ENCODE results near the gene EIF3B.
"Not testable (repeated sequence)": the region's sequence is repeated elsewhere in the genome, so short reads cannot be mapped to it uniquely, and the experiment has no call there.

The EIF3B gene

DNA sequence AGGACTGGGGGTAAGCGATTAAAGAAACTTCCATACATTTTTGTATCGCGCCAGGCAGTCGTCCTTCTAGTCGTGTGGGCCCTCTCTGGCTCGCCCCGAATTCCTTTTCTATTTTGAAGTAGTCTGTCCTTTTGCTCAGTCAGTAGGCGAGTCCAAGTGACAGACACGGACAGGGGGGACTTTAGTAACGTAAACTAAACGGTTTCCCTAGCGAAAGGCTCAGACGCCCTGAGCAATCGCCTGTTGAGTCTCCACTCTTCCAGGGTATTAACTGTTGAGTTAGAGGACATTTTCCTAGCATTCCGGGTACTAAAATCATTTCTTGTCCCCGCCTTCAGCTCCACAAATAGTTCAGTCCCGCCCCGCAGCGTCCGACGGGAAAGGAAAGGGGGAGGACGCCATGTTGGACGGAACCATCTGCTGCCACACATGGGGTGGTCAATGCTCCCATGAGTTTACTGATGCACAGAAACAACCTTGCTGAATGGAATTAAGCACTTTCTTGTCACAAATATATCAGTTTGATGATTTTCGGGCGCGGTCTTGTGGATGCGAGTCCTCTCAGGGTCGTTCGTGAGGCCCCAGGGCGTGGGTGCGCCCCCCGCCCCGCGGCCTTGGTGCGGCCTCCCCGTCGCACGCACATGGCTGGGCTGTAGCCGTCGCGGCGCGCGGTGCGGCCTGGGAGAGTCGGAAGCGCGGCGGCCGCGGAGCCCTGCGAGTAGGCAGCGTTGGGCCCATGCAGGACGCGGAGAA is at the start of gene EIF3B:
EIF3B (plus strand) TSS at position 642 of the 753 bp plus-strand sequence; CDS start at position 737, 95 bp downstream.
- DNase-seq = peak; percentile 90 to 94

- not testable (repeated sequence) for DNase-seq
Observed at GRCh38 chr7:2305258-2305657, 49.4 kb upstream of the EIF3B start.

- no peak for DNase-seq
Observed at GRCh38 chr7:2306688-2307087, 47.9 kb upstream of the EIF3B start.

GRCh38 chr7:2307690-2308107 is 46.9 kb upstream of the EIF3B start:
- DNase-seq = no peak

GRCh38 chr7:2309889-2310331 is 44.7 kb upstream of the EIF3B start:
- no peak for DNase-seq

DNA sequence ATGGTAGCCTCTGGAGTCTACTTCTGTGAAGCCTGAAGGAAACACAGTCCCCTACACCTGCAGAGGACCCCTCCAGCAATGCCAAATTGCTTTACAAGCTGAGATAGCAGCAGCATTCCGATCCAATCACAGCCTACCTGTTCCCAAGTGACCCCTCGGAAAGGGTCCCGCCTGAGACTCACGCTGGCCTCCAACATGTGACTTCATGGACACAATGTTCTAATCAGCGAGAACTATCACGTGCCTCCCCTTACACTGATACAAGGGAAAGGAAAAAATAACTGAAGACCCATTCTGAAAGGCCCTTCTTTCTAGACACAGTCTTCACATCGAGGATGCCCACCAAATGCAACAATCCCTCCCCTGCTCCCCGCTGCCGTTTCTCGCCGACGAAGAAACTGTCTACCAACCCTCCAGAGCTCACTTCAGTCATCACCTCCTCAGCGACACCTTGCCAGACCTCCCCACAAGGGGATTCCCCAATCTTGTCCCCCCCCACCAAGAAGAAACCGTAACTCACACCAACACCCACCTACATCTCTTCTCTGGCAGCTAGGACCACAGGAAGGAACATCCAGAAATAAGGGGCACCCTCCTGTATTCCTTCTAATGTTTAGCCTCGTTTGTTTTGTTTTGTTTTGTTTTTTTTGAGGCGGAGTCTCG is 42.2 kb upstream of the EIF3B start:
- no peak for DNase-seq

GRCh38 chr7:2313450-2314208 is 41.0 kb upstream of the EIF3B start:
- DNase-seq = no peak

DNA sequence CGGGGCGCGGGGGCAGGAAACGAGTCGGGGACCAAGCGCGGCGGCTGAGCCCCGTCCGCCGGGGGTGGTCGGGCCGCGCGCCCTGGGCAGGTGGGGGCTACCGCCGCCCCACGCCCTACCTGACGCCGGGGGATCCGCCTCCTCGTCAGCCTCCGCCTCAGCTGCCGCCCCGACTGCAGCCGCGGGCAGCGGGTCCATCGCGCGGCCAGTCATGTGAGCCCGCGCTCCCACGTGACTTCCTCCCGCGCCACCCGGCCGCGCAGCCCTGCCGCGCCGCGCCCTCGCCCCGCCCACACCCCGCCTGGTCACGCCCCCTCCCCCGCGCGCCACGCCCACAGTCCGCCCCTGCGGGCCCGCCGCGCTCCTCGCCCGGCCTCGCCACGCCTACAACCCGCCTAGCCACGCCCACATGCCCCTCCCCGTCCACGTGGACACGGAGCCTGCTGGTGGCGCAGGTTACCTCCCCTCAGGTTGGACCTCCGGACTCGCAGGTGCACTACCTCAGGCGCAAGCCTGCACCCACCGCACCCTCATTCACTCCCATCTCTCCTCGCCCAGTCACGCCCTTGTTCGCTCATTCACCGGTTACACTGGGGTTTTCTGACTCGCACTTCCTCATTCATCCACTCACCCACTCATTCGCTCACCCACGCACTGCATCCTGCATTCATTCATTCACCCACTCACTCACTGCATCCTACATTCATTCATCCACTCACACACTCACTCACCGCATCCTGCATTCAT is 40.2 kb upstream of the EIF3B start, which contains the start of gene SNX8:
SNX8 (minus strand) TSS at position 233 of the 747 bp plus-strand sequence; CDS start at position 213, 20 bp downstream.
- DNase-seq = peak; percentile 64 to 91

DNA sequence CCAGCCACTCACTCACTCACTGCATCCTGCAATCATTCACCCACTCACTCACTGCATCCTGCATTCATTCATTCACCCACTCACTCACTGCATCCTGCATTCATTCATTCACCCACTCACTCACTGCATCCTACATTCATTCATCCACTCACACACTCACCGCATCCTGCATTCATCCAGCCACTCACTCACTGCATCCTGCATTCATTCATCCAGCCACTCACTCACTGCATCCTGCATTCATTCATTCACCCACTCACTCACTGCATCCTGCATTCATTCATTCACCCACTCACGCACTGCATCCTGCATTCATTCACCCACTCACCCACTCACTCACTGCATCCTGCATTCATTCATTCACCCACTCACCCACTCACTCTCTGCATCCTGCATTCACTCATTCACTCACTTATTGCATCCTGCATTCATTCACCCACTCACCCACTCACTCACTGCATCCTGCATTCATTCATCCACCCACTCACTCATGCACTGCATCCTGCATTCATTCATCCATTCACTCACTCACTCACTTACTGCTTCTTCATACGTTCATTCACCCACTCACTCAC is 39.6 kb upstream of the EIF3B start:
- not testable (repeated sequence) for DNase-seq

- no peak for DNase-seq
Observed at GRCh38 chr7:2315787-2316186, 38.8 kb upstream of the EIF3B start.

DNA sequence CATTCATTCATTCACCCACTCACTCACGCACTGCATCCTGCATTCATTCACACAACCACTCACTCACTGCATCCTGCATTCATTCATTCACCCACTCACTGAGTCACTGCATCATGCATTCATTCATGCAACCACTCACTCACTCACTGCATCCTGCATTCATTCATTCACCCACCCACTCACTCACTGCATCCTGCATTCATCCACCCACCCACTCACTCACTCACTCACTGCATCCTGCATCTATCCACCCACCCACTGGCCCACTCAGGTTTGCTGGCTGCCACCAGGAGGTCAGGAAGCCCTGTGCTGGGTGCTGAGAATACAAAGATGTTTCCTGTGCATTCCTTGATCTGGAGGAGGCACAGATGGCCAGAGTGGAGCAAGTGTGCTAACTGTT is 38.0 kb upstream of the EIF3B start:
- no peak for DNase-seq

DNA sequence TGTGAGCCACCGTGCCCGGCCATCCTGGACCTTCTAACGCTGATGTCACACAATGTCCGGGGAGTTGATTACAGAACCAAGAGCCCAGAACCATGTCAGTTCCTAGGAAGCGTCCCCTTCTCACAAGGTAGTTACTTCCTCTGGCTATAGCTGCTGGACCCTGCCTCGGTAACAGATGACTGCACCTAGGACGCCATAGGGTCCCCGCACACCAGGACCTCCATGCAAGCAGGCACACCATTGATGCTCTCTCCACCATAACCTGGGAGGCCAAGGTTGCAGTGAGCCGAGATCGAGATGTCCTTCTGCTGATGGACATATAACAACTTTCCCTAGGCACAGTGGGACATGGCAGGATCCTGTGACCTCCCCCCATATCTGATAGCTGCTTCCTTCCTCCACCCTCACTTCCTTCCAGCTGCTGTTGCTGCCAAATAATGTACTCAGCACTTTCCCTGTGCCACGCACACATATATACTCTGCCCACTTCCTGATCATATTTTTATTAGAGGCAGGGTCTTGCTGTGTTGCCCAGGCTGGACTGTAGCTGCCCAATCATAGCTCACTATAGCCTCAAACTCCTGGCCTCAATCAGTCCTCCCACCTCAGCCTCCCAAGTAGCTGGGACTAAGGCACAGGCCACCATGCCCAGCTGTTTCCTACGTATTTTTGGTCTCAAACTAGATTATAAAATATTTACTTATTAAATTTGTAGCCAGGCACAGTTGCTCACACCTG is 36.9 kb upstream of the EIF3B start:
- DNase-seq = no peak

GRCh38 chr7:2321020-2321419 is 33.6 kb upstream of the EIF3B start:
- no peak for DNase-seq

- no peak for DNase-seq
Observed at GRCh38 chr7:2325162-2325561, 29.5 kb upstream of the EIF3B start.

DNA sequence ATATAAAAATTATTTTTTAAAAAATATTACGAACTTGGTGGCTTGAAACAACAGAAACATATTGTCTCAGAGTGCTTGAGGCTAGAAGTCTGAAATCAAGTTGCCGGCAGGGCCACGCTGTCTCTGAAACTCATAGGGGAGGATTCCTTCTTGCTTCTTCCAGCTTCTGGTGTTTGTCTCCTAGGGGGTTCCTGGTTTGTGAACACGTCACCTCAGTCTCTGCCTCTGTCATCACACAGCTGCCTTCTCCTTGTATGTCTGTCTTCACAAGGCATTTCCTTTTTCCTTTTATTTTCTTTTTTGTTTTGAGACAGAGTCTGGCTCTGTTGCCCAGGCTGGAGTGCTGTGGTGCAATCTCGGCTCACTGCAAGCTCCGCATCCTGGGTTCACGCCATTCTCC is 27.7 kb upstream of the EIF3B start:
- no peak for DNase-seq

GRCh38 chr7:2330493-2330892 is 24.1 kb upstream of the EIF3B start:
- no peak for DNase-seq

- no peak for DNase-seq
Observed at GRCh38 chr7:2331707-2332106, 22.9 kb upstream of the EIF3B start.

GRCh38 chr7:2332606-2333231 is 21.9 kb upstream of the EIF3B start:
- DNase-seq = not testable (repeated sequence)

- DNase-seq = no peak
Observed at GRCh38 chr7:2336626-2337299, 17.9 kb upstream of the EIF3B start.

DNA sequence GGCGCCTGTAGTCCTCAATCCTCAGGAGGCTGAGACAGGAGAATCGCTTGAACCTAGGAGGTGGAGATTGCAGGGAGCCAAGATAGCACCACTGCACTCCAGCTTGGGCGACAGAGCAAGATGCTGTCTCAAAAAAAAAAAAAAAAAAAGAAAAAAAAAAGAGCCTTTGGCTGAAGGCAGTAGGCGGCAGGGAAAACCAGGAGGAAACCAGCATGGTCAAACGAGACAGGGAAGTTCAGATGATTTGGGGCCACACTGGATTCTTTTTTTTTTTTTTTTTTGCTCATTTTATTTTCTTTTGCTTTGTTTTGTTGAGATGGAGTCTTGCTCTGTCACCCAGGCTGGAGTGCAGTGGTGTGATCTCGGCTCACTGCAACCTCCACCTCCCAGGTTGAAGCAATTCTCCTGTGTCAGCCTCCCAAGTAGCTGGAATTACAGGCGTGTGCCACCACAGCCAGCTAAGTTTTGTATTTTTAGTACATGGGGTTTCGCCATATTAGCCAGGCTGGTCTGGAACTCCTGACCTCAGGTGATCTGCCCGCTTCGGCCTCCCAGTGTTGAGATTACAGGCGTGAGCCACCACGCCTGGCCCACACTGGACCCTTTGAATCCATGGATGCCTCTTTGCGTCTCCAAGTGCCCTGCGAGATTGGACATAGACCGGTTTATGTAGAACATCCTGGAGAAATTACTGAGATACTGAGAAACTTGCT is 7.1 kb upstream of the EIF3B start:
- not testable (repeated sequence) for DNase-seq

All from hippocampal formation (tissue), 2 donors.